Lower lobe of right lung (tissue), 2 donors: ENCODE data around the gene CSMD2. TPM values are rescaled to one million over a fixed set of nuclear protein-coding genes. Genes with fewer than 3 reads are reported as not detected.

Source experiments
- ATAC-seq, 2 donors: fragments of 200-7000 bp; cut with Tn5 transposase; one replicate each; pipeline ENCODE4 v1.9.1; 2020 to 2022; ENCODE audit warnings: mild to moderate bottlenecking in 2 of 2, moderate library complexity in 2 of 2
- DNase-seq: peaks from one replicate; pipeline ENCODE4 v3.0.0-alpha.2; 2020
- H3K27ac ChIP-seq: fragments of 200-600 bp; one replicate; pipeline ENCODE4 v1.8.0; 2022
- H3K27me3 ChIP-seq: fragments of 200-600 bp; one replicate; pipeline ENCODE4 v1.8.0; 2022; ENCODE audit warnings: low read depth
- H3K36me3 ChIP-seq: fragments of 200-600 bp; one replicate; pipeline ENCODE4 v1.8.0; 2022; ENCODE audit warnings: mild to moderate bottlenecking
- H3K4me1 ChIP-seq: fragments of 200-600 bp; one replicate; pipeline ENCODE4 v1.8.0; 2022
- H3K4me3 ChIP-seq: fragments of 200-600 bp; one replicate; pipeline ENCODE4 v1.8.0; 2022; ENCODE audit warnings: mild to moderate bottlenecking
- H3K9me3 ChIP-seq: fragments of 200-600 bp; one replicate; pipeline ENCODE4 v1.8.0; 2022
- CTCF ChIP-seq: fragments of 200-600 bp; IDR thresholded peaks from one replicate; pipeline ENCODE4 v1.8.0; 2022; ENCODE audit warnings: antibody characterized with exemption, mild to moderate bottlenecking
- intact Hi-C: fragments of 100-400 bp; cut with DNase I; formaldehyde crosslinking; loops from one replicate; pipeline ENCODE4 v1.11.0; 2022
- total RNA-seq: library from RNA; stranded (reverse); fragmentation: NEBNext Ultra II Directional; extraction: Animal tissue kit (Norgen Biotek cat#: 25700); gene quantifications from one replicate; pipeline ENCODE4 v1.2.1, GENCODE V29; 2021
- donor health status: DM: no; HTN: yes; CAD: no; lungs with severe emphysema.

Gene CSMD2
- total RNA-seq, 1 donor from 2014 or later, result 1.1 TPM

GRCh38 chr1:33488624-33489023 lies 676.4 kb downstream of the CSMD2 start:
- Histone ChIP-seq H3K27me3 (no peaks in the 10 kb centered on the region), H3K27ac (no peak overlapping the region), H3K36me3 (peaks cover 39% of the 10 kb centered on the region), H3K4me1 (no peaks in the 10 kb centered on the region), H3K9me3 (peaks cover 9% of the 10 kb centered on the region), H3K4me3 (no peak overlapping the region)
- no peak for TF ChIP-seq CTCF
- no peak for DNase-seq
- intact Hi-C loops, result no loop called here
- ATAC-seq, result no peak

GRCh38 chr1:33482412-33482811 lies 682.6 kb downstream of the CSMD2 start:
- H3K27ac ChIP-seq, result no peak overlapping the region
- ATAC-seq (no peak), DNase-seq (no peak)
- no peaks in the 10 kb centered on the region for H3K4me1 ChIP-seq
- intact Hi-C loops, result no loop called here
- H3K36me3 ChIP-seq, result peaks cover 12% of the 10 kb centered on the region
- no peak overlapping the region for H3K4me3 ChIP-seq
- no peaks in the 10 kb centered on the region for H3K9me3 ChIP-seq
- no peak for TF ChIP-seq CTCF
- H3K27me3 ChIP-seq, result no peaks in the 10 kb centered on the region

GRCh38 chr1:33477451-33477850 lies 687.6 kb downstream of the CSMD2 start:
- DNase-seq (no peak), ATAC-seq (no peak)
- Histone ChIP-seq H3K27me3 (no peaks in the 10 kb centered on the region), H3K36me3 (peaks cover 12% of the 10 kb centered on the region), H3K9me3 (no peaks in the 10 kb centered on the region), H3K4me3 (no peak overlapping the region), H3K27ac (no peak overlapping the region), H3K4me1 (peaks cover 9% of the 10 kb centered on the region)
- TF ChIP-seq CTCF, result no peak
- intact Hi-C loops, result no loop called here

- no peak overlapping the region for H3K4me3 ChIP-seq
- no peak overlapping the region for H3K27ac ChIP-seq
- DNase-seq (no peak), ATAC-seq (no peak)
- no peaks in the 10 kb centered on the region for H3K36me3 ChIP-seq
- H3K27me3 ChIP-seq, result no peaks in the 10 kb centered on the region
- no peak for TF ChIP-seq CTCF
- intact Hi-C loops, result no loop called here
- peaks cover 21% of the 10 kb centered on the region for H3K4me1 ChIP-seq
- H3K9me3 ChIP-seq, result no peaks in the 10 kb centered on the region
These were observed 691.1 kb downstream of the CSMD2 start for GRCh38 chr1:33473900-33474299.

- no peaks in the 10 kb centered on the region for H3K36me3 ChIP-seq
- peaks cover 21% of the 10 kb centered on the region for H3K4me1 ChIP-seq
- ATAC-seq (peak; percentile 98 to 99), DNase-seq (peak; percentile 98)
- H3K27me3 ChIP-seq, result no peaks in the 10 kb centered on the region
- no peaks in the 10 kb centered on the region for H3K9me3 ChIP-seq
- peak within 1 kb of the TSS; percentile 58 for H3K4me3 ChIP-seq
- peak within 1 kb of the TSS; percentile 74 for H3K27ac ChIP-seq
- intact Hi-C loops, result no loop called here
- TF ChIP-seq CTCF, result no peak
These were observed 692.6 kb downstream of the CSMD2 start, which contains the start of gene ZSCAN20 for GRCh38 chr1:33472269-33472980. Gene ZSCAN20 (plus strand): TSS chr1:33472645. CDS start chr1:33479289, 6,644 bp downstream.
